CD14-positive monocyte (primary cell): ENCODE data around the gene TIMP2. TPM values are rescaled to one million over a fixed set of nuclear protein-coding genes. Genes with fewer than 3 reads are reported as not detected.

Experiments used
- DNase-seq, 3 donors: peaks; one replicate each; pipeline ENCODE4 v3.0.0-alpha.2; 2011 to 2022
- H2AFZ ChIP-seq: 2 replicates; pipeline ENCODE4 v1.6.0; 2012; ENCODE audit warnings: mild to moderate bottlenecking, low read depth, low read length, inconsistent platforms; ENCODE audit not compliant: insufficient read depth, poor library complexity, severe bottlenecking
- H3K27ac ChIP-seq, 2 donors: 1 replicate in 1 of 2; 2 replicates in 1 of 2; pipeline ENCODE4 v1.5.1; 2012 to 2013; ENCODE audit warnings: low read length in 2 of 2, control low read depth in 1 of 2, inconsistent platforms in 1 of 2, low read depth in 1 of 2, mild to moderate bottlenecking in 1 of 2
- H3K27me3 ChIP-seq, 2 donors: one replicate each; pipeline versions ENCODE4 v1.6.0 to v1.6.1; 2011 to 2013; ENCODE audit warnings: low read length in 2 of 2; ENCODE audit not compliant: control insufficient read depth in 2 of 2, insufficient read depth in 2 of 2
- H3K36me3 ChIP-seq, 2 donors: replicated peaks in 1 of 2; 1 replicate in 1 of 2; 2 replicates in 1 of 2; pipeline versions ENCODE4 v1.5.1 to v1.6.1; 2012 to 2013; ENCODE audit warnings: low read length in 2 of 2, control low read depth in 1 of 2, inconsistent platforms in 1 of 2, mild to moderate bottlenecking in 1 of 2; ENCODE audit not compliant: insufficient read depth in 2 of 2, control insufficient read depth in 1 of 2
- H3K4me1 ChIP-seq, 2 donors: 1 replicate in 1 of 2; 2 replicates in 1 of 2; pipeline versions ENCODE4 v1.5.1 to v1.6.1; 2012 to 2013; ENCODE audit warnings: low read length in 2 of 2, control low read depth in 1 of 2, inconsistent platforms in 1 of 2, mild to moderate bottlenecking in 1 of 2, moderate library complexity in 1 of 2; ENCODE audit not compliant: insufficient read depth in 2 of 2, control insufficient read depth in 1 of 2
- H3K4me2 ChIP-seq: replicated peaks from 2 replicates; pipeline ENCODE3; 2012; ENCODE audit warnings: low read length, moderate library complexity, mild to moderate bottlenecking; ENCODE audit not compliant: poor library complexity, severe bottlenecking; ENCODE audit errors: extremely low read depth
- H3K4me3 ChIP-seq, 3 experiments: fragments of 200-600 bp in 1 of 3; sonication (generic) in 1 of 3; replicated peaks in 1 of 3; 1 replicate in 2 of 3; 2 replicates in 1 of 3; pipeline ENCODE4 v1.5.1; 2011 to 2013; ENCODE audit warnings: low read length in 3 of 3, mild to moderate bottlenecking in 3 of 3, control low read depth in 2 of 3, low read depth in 2 of 3, inconsistent platforms in 1 of 3, moderate library complexity in 1 of 3
- H3K79me2 ChIP-seq: 2 replicates; pipeline ENCODE4 v1.6.0; 2012; ENCODE audit warnings: mild to moderate bottlenecking, control low read depth, inconsistent platforms, low read length, moderate library complexity; ENCODE audit not compliant: insufficient read depth
- H3K9ac ChIP-seq: 2 replicates; pipeline ENCODE4 v1.6.0; 2017; ENCODE audit warnings: low read length, mild to moderate bottlenecking; ENCODE audit not compliant: insufficient read depth, poor library complexity, severe bottlenecking
- H3K9me3 ChIP-seq, 2 donors: replicated peaks in 1 of 2; 1 replicate in 1 of 2; 2 replicates in 1 of 2; pipeline versions ENCODE4 v1.5.1 to v1.6.1; 2012 to 2013; ENCODE audit warnings: low read length in 2 of 2, control low read depth in 1 of 2; ENCODE audit not compliant: control insufficient read depth in 1 of 2, insufficient read depth in 1 of 2
- H4K20me1 ChIP-seq: 2 replicates; pipeline ENCODE4 v1.6.0; 2012; ENCODE audit warnings: mild to moderate bottlenecking, low read length, control low read depth, moderate library complexity; ENCODE audit not compliant: insufficient read depth
- H3K27ac Mint-ChIP-seq, 7 donors: one replicate each; pipeline ENCODE4 v1.8.0; 2020; ENCODE audit warnings: mild to moderate bottlenecking in 7 of 7, mixed read lengths in 7 of 7, moderate library complexity in 6 of 7, inconsistent platforms in 2 of 7
- H3K27me3 Mint-ChIP-seq, 3 donors: one replicate each; pipeline ENCODE4 v1.8.0; 2021 to 2022; ENCODE audit warnings: low read depth in 3 of 3, mild to moderate bottlenecking in 3 of 3, mixed read lengths in 3 of 3, moderate library complexity in 3 of 3, inconsistent platforms in 1 of 3
- H3K36me3 Mint-ChIP-seq, 2 donors: one replicate each; pipeline ENCODE4 v1.8.0; 2020; ENCODE audit warnings: mixed read lengths in 2 of 2, inconsistent platforms in 1 of 2, mild to moderate bottlenecking in 1 of 2
- H3K4me1 Mint-ChIP-seq: one replicate; pipeline ENCODE4 v1.8.0; 2020; ENCODE audit warnings: mild to moderate bottlenecking, mixed read lengths
- H3K4me3 Mint-ChIP-seq, 2 donors: one replicate each; pipeline ENCODE4 v1.8.0; 2020; ENCODE audit warnings: mild to moderate bottlenecking in 2 of 2, mixed read lengths in 2 of 2, moderate library complexity in 1 of 2
- H3K9me3 Mint-ChIP-seq, 7 donors: one replicate each; pipeline ENCODE4 v1.8.0; 2020 to 2022; ENCODE audit warnings: mixed read lengths in 7 of 7, mild to moderate bottlenecking in 6 of 7, moderate library complexity in 6 of 7, inconsistent platforms in 2 of 7
- WGBS: methylation state at CpG from one replicate; pipeline ENCODE4 v1.1.5; 2013; ENCODE audit warnings: missing lambda C conversion rate; ENCODE audit not compliant: insufficient coverage; 5-methylcytosine and 5-hydroxymethylcytosine counted together
- intact Hi-C, 2 donors: fragments of 100-400 bp; cut with micrococcal nuclease; formaldehyde crosslinking; loops; one replicate each; pipeline versions ENCODE4 v1.15.0 to v1.15.1; 2023
- polyA plus RNA-seq, 3 donors: library from polyadenylated mRNA; depleted of rRNA in 1 of 3; unstranded in 2 of 3; stranded (reverse) in 1 of 3; fragments of 300-500 nt in 2 of 3; fragments of >200 nt in 1 of 3; fragmentation: Illumina TruSeq in 2 of 3; gene quantifications; 1 replicate in 2 of 3; 2 replicates in 1 of 3; pipeline ENCODE4 v1.2.3, GENCODE V29; 2012 to 2021
- TF ChIP-seq, protein P1 (sequence below): fragments of 200-600 bp; IDR thresholded peaks from one replicate; pipeline ENCODE4 v1.8.0; 2022; ENCODE audit warnings: antibody characterized with exemption, mild to moderate bottlenecking

The TIMP2 gene
- polyA plus RNA-seq, 3 donors: 4.5 to 101 (median 6.4) TPM

DNA sequence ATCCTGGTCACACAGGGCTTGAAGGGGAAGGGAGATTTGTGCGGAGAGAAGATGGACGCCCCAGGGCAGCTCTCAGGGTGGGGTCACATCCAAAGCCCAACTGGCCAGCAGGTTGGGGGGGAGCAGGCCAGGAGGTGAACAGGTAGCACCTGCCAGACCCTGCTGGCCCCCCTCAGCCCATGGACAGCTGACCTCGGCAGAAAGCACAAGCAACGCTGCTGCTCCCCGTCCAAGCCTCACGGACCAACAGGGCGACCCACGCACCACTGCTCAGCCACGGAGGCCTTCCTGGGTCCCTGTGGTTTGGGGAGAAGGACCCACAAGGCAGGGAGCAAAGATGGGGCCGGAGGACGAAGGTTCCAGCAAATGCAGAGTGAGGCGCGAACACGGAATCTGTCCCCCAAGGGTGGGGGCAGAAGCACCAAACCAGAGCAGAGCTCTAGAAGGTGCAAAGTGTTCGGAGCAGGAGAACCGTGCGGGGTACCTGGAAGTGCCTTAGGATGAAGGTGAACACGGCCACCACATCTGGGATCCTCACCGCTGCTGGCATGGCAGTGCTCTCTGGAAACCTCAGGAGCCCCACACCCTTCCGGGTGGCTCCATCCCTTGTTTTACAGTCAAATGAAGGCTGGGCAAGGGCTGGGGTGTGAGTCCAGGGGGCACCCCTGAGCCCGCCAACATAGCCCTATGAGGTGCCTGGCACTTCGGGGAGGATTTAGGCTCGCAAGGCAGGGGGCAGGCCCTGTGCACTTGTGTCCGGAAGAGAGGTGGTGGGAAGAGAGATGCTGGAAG lies 40.1 kb downstream of the TIMP2 start:
- Mint-ChIP-seq H3K27me3 (peaks cover 0 to 2% (median 0%) of the 10 kb centered on the region in 3 donors), H3K4me1 (peaks cover 76% of the 10 kb centered on the region), H3K27ac (peak overlapping the region; percentile 97 to 99 (median 98)), H3K9me3 (no peaks in the 10 kb centered on the region), H3K36me3 (peaks cover 40 to 58% of the 10 kb centered on the region in 2 donors), H3K4me3 (peak overlapping the region; percentile 21 to 27)
- TF ChIP-seq, protein P1, sequence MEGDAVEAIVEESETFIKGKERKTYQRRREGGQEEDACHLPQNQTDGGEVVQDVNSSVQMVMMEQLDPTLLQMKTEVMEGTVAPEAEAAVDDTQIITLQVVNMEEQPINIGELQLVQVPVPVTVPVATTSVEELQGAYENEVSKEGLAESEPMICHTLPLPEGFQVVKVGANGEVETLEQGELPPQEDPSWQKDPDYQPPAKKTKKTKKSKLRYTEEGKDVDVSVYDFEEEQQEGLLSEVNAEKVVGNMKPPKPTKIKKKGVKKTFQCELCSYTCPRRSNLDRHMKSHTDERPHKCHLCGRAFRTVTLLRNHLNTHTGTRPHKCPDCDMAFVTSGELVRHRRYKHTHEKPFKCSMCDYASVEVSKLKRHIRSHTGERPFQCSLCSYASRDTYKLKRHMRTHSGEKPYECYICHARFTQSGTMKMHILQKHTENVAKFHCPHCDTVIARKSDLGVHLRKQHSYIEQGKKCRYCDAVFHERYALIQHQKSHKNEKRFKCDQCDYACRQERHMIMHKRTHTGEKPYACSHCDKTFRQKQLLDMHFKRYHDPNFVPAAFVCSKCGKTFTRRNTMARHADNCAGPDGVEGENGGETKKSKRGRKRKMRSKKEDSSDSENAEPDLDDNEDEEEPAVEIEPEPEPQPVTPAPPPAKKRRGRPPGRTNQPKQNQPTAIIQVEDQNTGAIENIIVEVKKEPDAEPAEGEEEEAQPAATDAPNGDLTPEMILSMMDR: no peak
- DNase-seq: no peak
- Histone ChIP-seq H3K4me3 (peak overlapping the region in 1 of 3 experiments; percentile 59), H3K27me3 (no peaks in the 10 kb centered on the region), H3K27ac (peak overlapping the region; percentile 96 to 98), H3K9ac (peak overlapping the region; percentile 83), H3K4me2 (peak overlapping the region; percentile 71), H3K79me2 (peaks cover 91% of the 10 kb centered on the region), H3K4me1 (peaks cover 75 to 91% of the 10 kb centered on the region in 2 donors), H3K36me3 (peaks cover 10 to 25% of the 10 kb centered on the region in 2 donors), H4K20me1 (peaks cover 54% of the 10 kb centered on the region), H3K9me3 (no peaks in the 10 kb centered on the region), H2AFZ (no peak overlapping the region)
- intact Hi-C loops: loop anchor here (5.0 kb wide), 2 partner anchors 32 to 37 kb away; no protein-coding TSS in a partner anchor
- 92% methylated on average over 18 of the region's 24 CpGs for WGBS

DNA sequence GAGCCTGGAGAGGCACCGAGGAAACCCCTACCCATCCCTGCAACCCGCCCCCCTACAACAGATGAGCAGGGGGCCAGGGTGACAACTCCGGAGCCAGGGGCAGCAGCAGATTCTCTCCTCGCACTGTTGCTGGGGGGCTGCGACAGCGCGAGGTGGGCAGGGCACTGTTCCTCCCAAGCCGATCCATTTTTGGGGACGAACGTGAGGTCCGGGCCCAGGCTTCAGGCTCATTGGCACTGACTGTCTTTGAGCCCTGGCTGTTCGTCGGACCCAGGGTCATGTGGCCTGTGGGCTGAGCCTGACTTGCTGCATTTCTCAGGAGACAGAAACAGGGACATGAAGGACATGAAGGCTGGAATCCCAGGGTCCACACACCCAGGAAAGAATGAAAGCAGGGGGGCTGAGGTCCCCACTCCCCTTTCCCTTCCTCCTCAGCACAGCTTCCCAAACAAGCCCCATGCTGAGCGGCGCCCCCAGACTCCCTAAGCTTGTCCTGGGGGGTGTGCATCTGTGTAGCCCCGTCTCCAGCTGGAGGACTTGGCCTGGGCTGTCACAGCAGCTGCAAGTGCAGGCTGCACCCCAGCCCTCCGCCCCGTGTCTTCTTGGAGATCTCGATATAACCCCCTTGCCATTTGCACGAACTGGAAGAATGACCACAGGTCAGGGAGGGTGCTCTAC lies 40.9 kb downstream of the TIMP2 start:
- Histone ChIP-seq H3K4me1 (peaks cover 75 to 91% of the 10 kb centered on the region in 2 donors), H3K4me3 (peak overlapping the region in 1 of 3 experiments; percentile 59), H3K36me3 (peaks cover 10 to 31% of the 10 kb centered on the region in 2 donors), H4K20me1 (peaks cover 60% of the 10 kb centered on the region), H3K27me3 (no peaks in the 10 kb centered on the region), H3K79me2 (peaks cover 92% of the 10 kb centered on the region), H3K4me2 (peak overlapping the region; percentile 71), H3K27ac (peak overlapping the region; percentile 96 to 98), H3K9me3 (no peaks in the 10 kb centered on the region), H3K9ac (peak overlapping the region; percentile 83), H2AFZ (no peak overlapping the region)
- DNase-seq: no peak
- intact Hi-C loops: loop anchor here (5.0 kb wide), 2 partner anchors 33 to 38 kb away; no protein-coding TSS in a partner anchor
- Mint-ChIP-seq H3K9me3 (no peaks in the 10 kb centered on the region), H3K27me3 (peaks cover 0 to 2% (median 0%) of the 10 kb centered on the region in 3 donors), H3K36me3 (peaks cover 40 to 58% of the 10 kb centered on the region in 2 donors), H3K27ac (peak overlapping the region; percentile 97 to 99 (median 98)), H3K4me1 (peaks cover 76% of the 10 kb centered on the region), H3K4me3 (peak overlapping the region; percentile 70 to 79)
- 61% methylated on average over 19 of the region's 20 CpGs for WGBS
- TF ChIP-seq, protein P1: no peak
